NCI-H2029 (cell line): ENCODE measurements around the gene CCDC97.

Source experiments
- DNase-seq: peaks from one replicate; lab custom pipeline; 2025; lab: John Stamatoyannopoulos, UW

The CCDC97 gene

GRCh38 chr19:41320185-41320518 is 10.2 kb downstream of the CCDC97 start:
- DNase-seq = no peak

- no peak for DNase-seq
These were observed 10.6 kb downstream of the CCDC97 start for GRCh38 chr19:41320568-41320967.

GRCh38 chr19:41321204-41321599 is 11.2 kb downstream of the CCDC97 start:
- DNase-seq = no peak

GRCh38 chr19:41321600-41322270 is 11.8 kb downstream of the CCDC97 start:
- DNase-seq = no peak

GRCh38 chr19:41322451-41322850 is 12.5 kb downstream of the CCDC97 start:
- no peak for DNase-seq

- DNase-seq = no peak
These were observed 13.1 kb downstream of the CCDC97 start for GRCh38 chr19:41323023-41323422.

- DNase-seq = no peak
These were observed 13.6 kb downstream of the CCDC97 start for GRCh38 chr19:41323430-41324125.

- no peak for DNase-seq
These were observed 14.3 kb downstream of the CCDC97 start for GRCh38 chr19:41324231-41324702.

- no peak for DNase-seq
These were observed 15.1 kb downstream of the CCDC97 start for GRCh38 chr19:41324921-41325639.

- no peak for DNase-seq
These were observed 15.6 kb downstream of the CCDC97 start for GRCh38 chr19:41325640-41325946.

GRCh38 chr19:41325947-41326706 is 16.2 kb downstream of the CCDC97 start:
- DNase-seq = no peak

- DNase-seq = no peak
These were observed 17.2 kb downstream of the CCDC97 start for GRCh38 chr19:41327076-41327575.

GRCh38 chr19:41327576-41328156 is 17.7 kb downstream of the CCDC97 start:
- peak; percentile 47 for DNase-seq

GRCh38 chr19:41328157-41328841 is 18.3 kb downstream of the CCDC97 start:
- no peak for DNase-seq

- no peak for DNase-seq
These were observed 18.9 kb downstream of the CCDC97 start for GRCh38 chr19:41328842-41329225.

- DNase-seq = no peak
These were observed 20.5 kb downstream of the CCDC97 start for GRCh38 chr19:41330481-41330880.

GRCh38 chr19:41330946-41331678 is 21.1 kb downstream of the CCDC97 start:
- no peak for DNase-seq

- DNase-seq = no peak
These were observed 22.0 kb downstream of the CCDC97 start for GRCh38 chr19:41332000-41332399.

- no peak for DNase-seq
These were observed 22.5 kb downstream of the CCDC97 start for GRCh38 chr19:41332468-41332867.

- DNase-seq = no peak
These were observed 24.8 kb downstream of the CCDC97 start for GRCh38 chr19:41334793-41335192.

- no peak for DNase-seq
These were observed 25.5 kb downstream of the CCDC97 start for GRCh38 chr19:41335467-41335866.
